Erythroblast (primary cell): ENCODE data around the gene GAL3ST1.

Experiments used
- GATA1 ChIP-seq: IDR thresholded peaks from 2 replicates; pipeline ENCODE4 v1.6.1; 2011; ENCODE audit warnings: low read depth, mild to moderate bottlenecking, control low read depth, low read length, moderate library complexity
- POLR2A ChIP-seq: IDR thresholded peaks from 2 replicates; pipeline ENCODE4 v1.6.1; 2011; ENCODE audit warnings: mild to moderate bottlenecking, low read length

GRCh38 chr22:30508216-30508615 lies 66.2 kb downstream of the GAL3ST1 start:
- TF ChIP-seq POLR2A (no peak), GATA1 (no peak)
